K562 (cell line): ENCODE results near the gene ZBTB2. TPM values are rescaled to one million over a fixed set of nuclear protein-coding genes. Genes with fewer than 3 reads are reported as not detected.
A peak's percentile ranks its signal among the peaks of the same experiment; 100 is the strongest.

Experiments used
- ATAC-seq: fragments of 200-7000 bp; cut with Tn5 transposase; 3 replicates; pipeline ENCODE4 v1.9.1; 2020; ENCODE audit warnings: moderate library complexity
- BruUV-seq: library from RNA; stranded (reverse); fragments of 400-500 nt; replicated peaks from 2 replicates; lab custom pipeline; 2021; lab: Mats Ljungman, UMichigan
- CTCF ChIA-PET: fragments of 300-600 bp; formaldehyde crosslinking; extraction: SDS; loops from one replicate; lab custom pipeline; 2021; ENCODE audit warnings: low intra/inter-chr PET ratio; lab: Yijun Ruan, JAX
- POLR2A ChIA-PET: fragments of 300-600, 350-650 bp; sonication (Branson Sonifier 250); formaldehyde crosslinking; extraction: SDS; loops from one replicate; lab custom pipeline; 2021; ENCODE audit warnings: antibody characterized with exemption, inconsistent platforms; lab: Yijun Ruan, JAX
- DNase-seq, 4 experiments: peaks; one replicate each; pipeline versions ENCODE4 v3.0.0 to v3.0.0-alpha.2; 2011 to 2018; ENCODE audit warnings: low spot score in 3 of 4, mixed read lengths in 3 of 4; ENCODE audit errors: extremely low read depth in 1 of 4
- FAIRE-seq: peaks from 2 replicates; lab custom pipeline; 2011; peaks lifted over from hg19 to GRCh38; lab: Jason Lieb, UNC
- H2AFZ ChIP-seq: 2 replicates; pipeline ENCODE4 v1.6.0; 2011; ENCODE audit warnings: low read depth, low read length, control low read depth, inconsistent platforms
- H3K27ac ChIP-seq: fragments of 200-600 bp; 3 replicates; pipeline ENCODE4 v1.8.0; 2011; ENCODE audit warnings: low read depth, mild to moderate bottlenecking, control low read depth, inconsistent platforms, low read length, moderate library complexity, mixed read lengths; ENCODE audit errors: extremely low read depth
- H3K27me3 ChIP-seq, 2 experiments: fragments of 300-600 bp in 1 of 2; 2 replicates in 1 of 2; 3 replicates in 1 of 2; pipeline versions ENCODE4 v1.6.0 to v1.8.0; 2011; ENCODE audit warnings: inconsistent platforms in 2 of 2, low read length in 2 of 2, mild to moderate bottlenecking in 1 of 2, mixed read lengths in 1 of 2, moderate library complexity in 1 of 2; ENCODE audit not compliant: control insufficient read depth in 2 of 2, insufficient read depth in 2 of 2
- H3K36me3 ChIP-seq: fragments of 300-600 bp; 3 replicates; pipeline ENCODE4 v1.8.0; 2011; ENCODE audit warnings: mild to moderate bottlenecking, low read length, inconsistent platforms; ENCODE audit not compliant: control insufficient read depth, insufficient read depth
- H3K4me1 ChIP-seq, 2 experiments: fragments of 200-600 bp in 1 of 2; replicated peaks in 1 of 2; 2 replicates in 1 of 2; 3 replicates in 1 of 2; pipeline versions ENCODE4 v1.5.1 to v1.8.0; 2011; ENCODE audit warnings: inconsistent platforms in 2 of 2, low read length in 2 of 2, mild to moderate bottlenecking in 1 of 2, mixed read lengths in 1 of 2, moderate library complexity in 1 of 2; ENCODE audit not compliant: control insufficient read depth in 2 of 2, insufficient read depth in 2 of 2
- H3K4me2 ChIP-seq: 2 replicates; pipeline ENCODE4 v1.6.1; 2011; ENCODE audit warnings: low read length, control low read depth, inconsistent platforms, mixed read lengths; ENCODE audit not compliant: insufficient read depth
- H3K4me3 ChIP-seq: fragments of 200-600 bp; sonication (generic), shearing (Covaris generic); 2 replicates; pipeline ENCODE4 v1.5.1; 2016; ENCODE audit warnings: control low read depth, inconsistent platforms
- H3K79me2 ChIP-seq: fragments of 200-600 bp; 3 replicates; pipeline ENCODE4 v1.8.0; 2011; ENCODE audit warnings: low read length, inconsistent platforms; ENCODE audit not compliant: control insufficient read depth, insufficient read depth
- H3K9ac ChIP-seq, 2 experiments: 2 replicates each; pipeline versions ENCODE4 v1.6.0 to v1.6.1; 2011; ENCODE audit warnings: low read depth in 2 of 2, low read length in 2 of 2, control low read depth in 1 of 2, inconsistent platforms in 1 of 2, mild to moderate bottlenecking in 1 of 2, mixed read lengths in 1 of 2; ENCODE audit not compliant: insufficient read depth in 1 of 2
- H3K9me1 ChIP-seq: one replicate; pipeline ENCODE4 v1.6.0; 2011; ENCODE audit warnings: inconsistent platforms, mild to moderate bottlenecking, low read length, moderate library complexity; ENCODE audit not compliant: control insufficient read depth, insufficient read depth
- H3K9me3 ChIP-seq: replicated peaks from 2 replicates; pipeline ENCODE4 v1.5.1; 2011; ENCODE audit warnings: low read depth, low read length, inconsistent platforms; ENCODE audit not compliant: control insufficient read depth, insufficient read depth
- H4K20me1 ChIP-seq: replicated peaks from 2 replicates; pipeline ENCODE4 v1.6.1; 2011; ENCODE audit warnings: low read length, inconsistent platforms, mixed read lengths; ENCODE audit not compliant: control insufficient read depth, insufficient read depth
- CBX2 ChIP-seq: fragments of 200-600 bp; sonication (generic); IDR thresholded peaks from one replicate; pipeline ENCODE4 v1.6.1; 2012; ENCODE audit warnings: mild to moderate bottlenecking, low read length, inconsistent platforms; ENCODE audit not compliant: insufficient read depth, poor library complexity, severe bottlenecking
- SMARCA4 ChIP-seq: fragments of 450-650 bp; IDR thresholded peaks from 2 replicates; pipeline ENCODE4 v1.6.1; 2016
- ZNF175 ChIP-seq: fragments of 200-800 bp; sonication (Bioruptor generic); IDR thresholded peaks from 2 replicates; pipeline ENCODE4 v1.6.1; 2016; ENCODE audit warnings: low read depth, mild to moderate bottlenecking, missing genetic modification characterization, missing compliant biosample characterization
- WGBS: fragments of 100-300 bp; shearing (Covaris generic); methylation state at CpG from one replicate; pipeline ENCODE4 v1.1.6; 2016; ENCODE audit warnings: low coverage, mixed read lengths; ENCODE audit not compliant: insufficient coverage; ENCODE audit errors: missing lambda C conversion rate; 5-methylcytosine and 5-hydroxymethylcytosine counted together
- in situ Hi-C: fragments of 300-500 bp; cut with MboI; formaldehyde crosslinking; loops from 4 replicates; pipeline ENCODE4 v1.15.0; 2018; ENCODE audit warnings: inconsistent platforms, mixed read lengths
- intact Hi-C: fragments of 100-400 bp; cut with micrococcal nuclease; formaldehyde crosslinking; loops from 2 replicates; pipeline ENCODE4 v1.14.2; 2022
- polyA plus RNA-seq, 8 experiments: library from polyadenylated mRNA; depleted of rRNA in 4 of 8; stranded (reverse) in 5 of 8; unstranded in 3 of 8; fragments of >200 nt; fragmentation: Nextera tagmentation in 2 of 8; fragmentation: Illumina TruSeq in 1 of 8; extraction: Ambion mirVana in 2 of 8; extraction: Trizol in 1 of 8; gene quantifications; 2 replicates each; pipeline versions ENCODE4 v1.2.1 to v1.2.3, GENCODE V29; 2011 to 2014; ENCODE audit warnings: inconsistent platforms in 1 of 8, missing spikeins in 1 of 8
- total RNA-seq, 7 experiments: library from RNA; depleted of rRNA in 6 of 7; stranded (reverse); fragments of >200 nt in 6 of 7; fragmentation: Illumina TruSeq in 2 of 7; extraction: Trizol in 2 of 7; gene quantifications; 2 replicates each; pipeline versions ENCODE4 v1.2.1 to v1.2.3, GENCODE V29; 2011 to 2021; ENCODE audit warnings: low replicate concordance in 1 of 7
- TF ChIP-seq, protein P1 (sequence below): fragments of 450-650 bp; IDR thresholded peaks from 2 replicates; pipeline ENCODE4 v1.6.1; 2016; ENCODE audit warnings: mild to moderate bottlenecking
- TF ChIP-seq, protein P2 (sequence below): fragments of 250-450 bp; sonication (Bioruptor Pico); IDR thresholded peaks from 2 replicates; pipeline ENCODE4 v1.4.0; 2020; ENCODE audit warnings: mild to moderate bottlenecking

Gene ZBTB2
- total and polyA plus RNA-seq, 9 of the 15 experiments (the other 6 are each of a cell fraction or from before 2014, with no cell fraction given): 5.1 to 26.2 (median 16.4) TPM

DNA sequence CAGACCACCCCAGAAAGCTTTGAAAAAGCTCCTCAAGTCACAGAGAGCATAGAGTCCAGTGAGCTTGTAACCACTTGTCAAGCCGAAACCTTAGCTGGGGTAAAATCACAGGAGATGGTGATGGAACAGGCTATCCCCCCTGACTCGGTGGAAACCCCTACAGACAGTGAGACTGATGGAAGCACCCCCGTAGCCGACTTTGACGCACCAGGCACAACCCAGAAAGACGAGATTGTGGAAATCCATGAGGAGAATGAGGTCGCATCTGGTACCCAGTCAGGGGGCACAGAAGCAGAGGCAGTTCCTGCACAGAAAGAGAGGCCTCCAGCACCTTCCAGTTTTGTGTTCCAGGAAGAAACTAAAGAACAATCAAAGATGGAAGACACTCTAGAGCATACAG is 39.6 kb downstream of the ZBTB2 start:
- Histone ChIP-seq H3K4me2 (no peak overlapping the region), H3K9me3 (no peaks in the 10 kb centered on the region), H3K9me1 (no peaks in the 10 kb centered on the region), H3K4me1 (peaks cover 0 to 4% of the 10 kb centered on the region in 2 experiments; a peak in 2 of 5 replicates), H3K36me3 (no peaks in the 10 kb centered on the region), H3K9ac (no peak overlapping the region), H3K79me2 (no peaks in the 10 kb centered on the region), H3K4me3 (no peak overlapping the region), H3K27ac (no peak overlapping the region), H3K27me3 (peaks cover 59 to 68% of the 10 kb centered on the region in 2 experiments), H2AFZ (no peak overlapping the region), H4K20me1 (0 out of 2 replicates have a peak, but pooled peaks cover 4% of the 10 kb centered on the region)
- intact Hi-C loops: no loop called here
- no peak for TF ChIP-seq SMARCA4
- TF ChIP-seq ZNF175 (CRISPR knock-in tag): no peak
- TF ChIP-seq, protein P1, sequence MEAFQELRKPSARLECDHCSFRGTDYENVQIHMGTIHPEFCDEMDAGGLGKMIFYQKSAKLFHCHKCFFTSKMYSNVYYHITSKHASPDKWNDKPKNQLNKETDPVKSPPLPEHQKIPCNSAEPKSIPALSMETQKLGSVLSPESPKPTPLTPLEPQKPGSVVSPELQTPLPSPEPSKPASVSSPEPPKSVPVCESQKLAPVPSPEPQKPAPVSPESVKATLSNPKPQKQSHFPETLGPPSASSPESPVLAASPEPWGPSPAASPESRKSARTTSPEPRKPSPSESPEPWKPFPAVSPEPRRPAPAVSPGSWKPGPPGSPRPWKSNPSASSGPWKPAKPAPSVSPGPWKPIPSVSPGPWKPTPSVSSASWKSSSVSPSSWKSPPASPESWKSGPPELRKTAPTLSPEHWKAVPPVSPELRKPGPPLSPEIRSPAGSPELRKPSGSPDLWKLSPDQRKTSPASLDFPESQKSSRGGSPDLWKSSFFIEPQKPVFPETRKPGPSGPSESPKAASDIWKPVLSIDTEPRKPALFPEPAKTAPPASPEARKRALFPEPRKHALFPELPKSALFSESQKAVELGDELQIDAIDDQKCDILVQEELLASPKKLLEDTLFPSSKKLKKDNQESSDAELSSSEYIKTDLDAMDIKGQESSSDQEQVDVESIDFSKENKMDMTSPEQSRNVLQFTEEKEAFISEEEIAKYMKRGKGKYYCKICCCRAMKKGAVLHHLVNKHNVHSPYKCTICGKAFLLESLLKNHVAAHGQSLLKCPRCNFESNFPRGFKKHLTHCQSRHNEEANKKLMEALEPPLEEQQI: no peak
- TF ChIP-seq, protein P2, sequence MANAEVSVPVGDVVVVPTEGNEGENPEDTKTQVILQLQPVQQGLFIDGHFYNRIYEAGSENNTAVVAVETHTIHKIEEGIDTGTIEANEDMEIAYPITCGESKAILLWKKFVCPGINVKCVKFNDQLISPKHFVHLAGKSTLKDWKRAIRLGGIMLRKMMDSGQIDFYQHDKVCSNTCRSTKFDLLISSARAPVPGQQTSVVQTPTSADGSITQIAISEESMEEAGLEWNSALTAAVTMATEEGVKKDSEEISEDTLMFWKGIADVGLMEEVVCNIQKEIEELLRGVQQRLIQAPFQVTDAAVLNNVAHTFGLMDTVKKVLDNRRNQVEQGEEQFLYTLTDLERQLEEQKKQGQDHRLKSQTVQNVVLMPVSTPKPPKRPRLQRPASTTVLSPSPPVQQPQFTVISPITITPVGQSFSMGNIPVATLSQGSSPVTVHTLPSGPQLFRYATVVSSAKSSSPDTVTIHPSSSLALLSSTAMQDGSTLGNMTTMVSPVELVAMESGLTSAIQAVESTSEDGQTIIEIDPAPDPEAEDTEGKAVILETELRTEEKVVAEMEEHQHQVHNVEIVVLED (CRISPR knock-in tag): no peak
- peak; percentile 36 for TF ChIP-seq CBX2
- WGBS: 2% methylated on average over 7 of the region's 7 CpGs
- ChIA-PET POLR2A (interaction anchor here (0.9 to 1.0 kb wide), 2 partner anchors 9 to 11 kb away, joined by 3 to 4 read pairs; no protein-coding TSS in a partner anchor), CTCF (interaction anchor here (0.5 kb wide), 1 partner anchor 444 kb away, joined by 3 read pairs; no protein-coding TSS in a partner anchor)
- ATAC-seq (no peak), DNase-seq (no peak), FAIRE-seq (no peak)
- no TSS peak for BruUV-seq
- in situ Hi-C loops: no loop called here
